C4-2B (cell line): ENCODE results near the gene RAB26.
"Not testable (repeated sequence)": the region's sequence is repeated elsewhere in the genome, so short reads cannot be mapped to it uniquely, and the experiment has no call there.

ENCODE experiments used
- ZFX ChIP-seq: fragments of 450-650 bp; IDR thresholded peaks from 2 replicates; pipeline ENCODE4 v1.6.1; 2017
- TF ChIP-seq, protein P1 (sequence below): fragments of 450-650 bp; conservative IDR thresholded peaks from 2 replicates; pipeline ENCODE4 v1.5.1; 2017; ENCODE audit warnings: mild to moderate bottlenecking

DNA sequence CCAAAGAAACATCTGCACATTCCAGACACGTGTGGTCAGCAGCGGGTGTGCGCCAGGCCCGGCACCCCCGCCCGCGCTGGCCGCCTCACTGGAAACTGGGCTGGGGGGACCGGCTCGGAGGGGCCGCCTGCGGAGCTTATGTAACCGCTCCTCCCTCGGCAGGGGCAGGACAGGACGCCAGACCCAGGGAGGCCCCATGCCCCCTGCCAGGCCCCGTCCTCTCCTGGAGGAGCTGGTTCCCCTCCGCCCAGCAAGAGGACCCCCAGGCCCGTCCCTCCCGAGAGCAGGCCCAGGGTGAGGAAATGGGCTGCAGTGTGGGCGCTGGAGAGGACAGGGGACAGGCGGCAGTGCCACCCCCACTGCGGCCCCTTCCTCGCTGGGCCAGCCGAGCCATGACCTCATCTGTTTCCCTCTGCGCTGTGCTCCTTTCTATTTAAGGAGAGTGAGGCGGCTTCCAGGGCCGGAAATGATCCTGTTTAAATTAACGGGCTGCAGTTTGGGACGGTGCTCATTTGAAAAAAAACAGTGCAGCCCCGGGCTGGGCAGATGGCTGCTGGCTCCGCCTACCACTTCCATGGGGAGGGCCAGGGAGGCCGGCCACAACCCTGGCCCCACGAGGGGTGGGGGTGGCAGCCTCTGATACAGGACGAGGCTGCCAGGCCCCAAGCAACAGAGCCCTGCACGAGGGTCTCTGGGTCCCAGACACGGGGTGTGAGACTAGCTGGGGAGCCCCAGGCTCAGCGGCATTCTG lies 23.6 kb upstream of the RAB26 start:
- TF ChIP-seq, protein P1, sequence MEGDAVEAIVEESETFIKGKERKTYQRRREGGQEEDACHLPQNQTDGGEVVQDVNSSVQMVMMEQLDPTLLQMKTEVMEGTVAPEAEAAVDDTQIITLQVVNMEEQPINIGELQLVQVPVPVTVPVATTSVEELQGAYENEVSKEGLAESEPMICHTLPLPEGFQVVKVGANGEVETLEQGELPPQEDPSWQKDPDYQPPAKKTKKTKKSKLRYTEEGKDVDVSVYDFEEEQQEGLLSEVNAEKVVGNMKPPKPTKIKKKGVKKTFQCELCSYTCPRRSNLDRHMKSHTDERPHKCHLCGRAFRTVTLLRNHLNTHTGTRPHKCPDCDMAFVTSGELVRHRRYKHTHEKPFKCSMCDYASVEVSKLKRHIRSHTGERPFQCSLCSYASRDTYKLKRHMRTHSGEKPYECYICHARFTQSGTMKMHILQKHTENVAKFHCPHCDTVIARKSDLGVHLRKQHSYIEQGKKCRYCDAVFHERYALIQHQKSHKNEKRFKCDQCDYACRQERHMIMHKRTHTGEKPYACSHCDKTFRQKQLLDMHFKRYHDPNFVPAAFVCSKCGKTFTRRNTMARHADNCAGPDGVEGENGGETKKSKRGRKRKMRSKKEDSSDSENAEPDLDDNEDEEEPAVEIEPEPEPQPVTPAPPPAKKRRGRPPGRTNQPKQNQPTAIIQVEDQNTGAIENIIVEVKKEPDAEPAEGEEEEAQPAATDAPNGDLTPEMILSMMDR, result not testable (repeated sequence)
- not testable (repeated sequence) for TF ChIP-seq ZFX
